HEK293 (cell line): Measurements from ENCODE around the gene CMIP.
A peak's percentile ranks its signal among the peaks of the same experiment; 100 is the strongest.
"Not testable (repeated sequence)": the region's sequence is repeated elsewhere in the genome, so short reads cannot be mapped to it uniquely, and the experiment has no call there.

ENCODE experiments used
- CTCF ChIA-PET: fragments of 350-600 bp; formaldehyde crosslinking; extraction: SDS; loops from one replicate; lab custom pipeline; 2021; ENCODE audit warnings: antibody characterized with exemption; lab: Yijun Ruan, JAX
- POLR2A ChIA-PET: fragments of 300-600 bp; formaldehyde crosslinking; extraction: SDS; loops from one replicate; lab custom pipeline; 2020; ENCODE audit warnings: antibody characterized with exemption, inconsistent platforms; lab: Yijun Ruan, JAX
- H3K27ac ChIP-seq: fragments of 200-500 bp; sonication (Bioruptor generic); 2 replicates; pipeline ENCODE4 v1.5.1; 2014; ENCODE audit warnings: low read depth, low read length, control low read depth, inconsistent platforms; ENCODE audit errors: extremely low read depth
- H3K36me3 ChIP-seq, 2 experiments: fragments of 200-500 bp in 1 of 2; sonication (Bioruptor generic) in 1 of 2; 1 replicate in 1 of 2; 2 replicates in 1 of 2; pipeline ENCODE4 v1.5.1; 2014 to 2017; ENCODE audit warnings: inconsistent platforms in 2 of 2, low read length in 2 of 2; ENCODE audit not compliant: control insufficient read depth in 2 of 2, insufficient read depth in 1 of 2
- H3K4me1 ChIP-seq: fragments of 200-500 bp; sonication (Bioruptor generic); 2 replicates; pipeline ENCODE4 v1.5.1; 2014; ENCODE audit warnings: mild to moderate bottlenecking, low read length, inconsistent platforms; ENCODE audit not compliant: control insufficient read depth, insufficient read depth
- H3K4me3 ChIP-seq: 2 replicates; pipeline ENCODE4 v1.5.1; 2011; ENCODE audit warnings: low read depth, mild to moderate bottlenecking, control low read depth, low read length, moderate library complexity
- H3K9me3 ChIP-seq: fragments of 200-500 bp; sonication (Bioruptor generic); 2 replicates; pipeline ENCODE4 v1.5.1; 2014; ENCODE audit warnings: low read depth, low read length, inconsistent platforms; ENCODE audit not compliant: control insufficient read depth, insufficient read depth
- GLIS1 ChIP-seq: fragments of 450-650 bp; formaldehyde crosslinking; IDR thresholded peaks from 2 replicates; pipeline ENCODE4 v1.5.1; 2016; ENCODE audit warnings: missing biosample characterization, missing genetic modification characterization
- HOXA7 ChIP-seq: sonication (generic); formaldehyde crosslinking; IDR thresholded peaks from 2 replicates; pipeline ENCODE4 v1.8.1; 2022; ENCODE audit warnings: missing genetic modification reagents, borderline replicate concordance
- PRDM1 ChIP-seq: fragments of 450-650 bp; formaldehyde crosslinking; IDR thresholded peaks from 2 replicates; pipeline ENCODE4; 2016; ENCODE audit warnings: missing biosample characterization, missing genetic modification characterization
- ZNF114 ChIP-seq: fragments of 450-650 bp; formaldehyde crosslinking; IDR thresholded peaks from 2 replicates; pipeline ENCODE4 v1.5.0; 2017; ENCODE audit warnings: missing biosample characterization, missing genetic modification characterization
- ZNF140 ChIP-seq: fragments of 450-650 bp; formaldehyde crosslinking; IDR thresholded peaks from 2 replicates; pipeline ENCODE4 v1.5.1; 2016; ENCODE audit warnings: missing biosample characterization, missing genetic modification characterization
- ZNF202 ChIP-seq: fragments of 450-650 bp; formaldehyde crosslinking; IDR thresholded peaks from 2 replicates; pipeline ENCODE4 v1.5.1; 2016; ENCODE audit warnings: missing biosample characterization, missing genetic modification characterization, borderline replicate concordance
- ZNF292 ChIP-seq: fragments of 450-650 bp; formaldehyde crosslinking; IDR thresholded peaks from 2 replicates; pipeline ENCODE4 v1.5.1; 2016; ENCODE audit warnings: low read depth, missing biosample characterization, missing genetic modification characterization, borderline replicate concordance
- ZNF529 ChIP-seq: fragments of 450-650 bp; formaldehyde crosslinking; IDR thresholded peaks from 2 replicates; pipeline ENCODE4 v1.5.1; 2017; ENCODE audit warnings: missing genetic modification characterization, missing biosample characterization; ENCODE audit not compliant: insufficient replicate concordance
- ZNF600 ChIP-seq: fragments of 450-650 bp; formaldehyde crosslinking; IDR thresholded peaks from 2 replicates; pipeline ENCODE4 v1.5.1; 2016; ENCODE audit warnings: missing biosample characterization, missing genetic modification characterization
- ZNF658 ChIP-seq: fragments of 450-650 bp; formaldehyde crosslinking; IDR thresholded peaks from 2 replicates; pipeline ENCODE4; 2016; ENCODE audit warnings: missing biosample characterization, missing genetic modification characterization
- TF ChIP-seq, protein P1 (sequence below): fragments of 450-650 bp; formaldehyde crosslinking; IDR thresholded peaks from 2 replicates; pipeline ENCODE4 v1.5.1; 2016; ENCODE audit warnings: missing biosample characterization, missing genetic modification characterization, borderline replicate concordance
- TF ChIP-seq, protein P2 (sequence below): fragments of 450-650 bp; formaldehyde crosslinking; IDR thresholded peaks from 2 replicates; pipeline ENCODE4 v1.5.1; 2016; ENCODE audit warnings: missing biosample characterization, missing genetic modification characterization
- TF ChIP-seq, protein P3 (sequence below): fragments of 450-650 bp; formaldehyde crosslinking; IDR thresholded peaks from 2 replicates; pipeline ENCODE4 v1.5.1; 2016; ENCODE audit warnings: missing biosample characterization, missing genetic modification characterization
- TF ChIP-seq, protein P4 (sequence below): fragments of 450-650 bp; formaldehyde crosslinking; IDR thresholded peaks from 2 replicates; pipeline ENCODE4 v1.5.1; 2017; ENCODE audit warnings: missing biosample characterization, missing genetic modification characterization
- TF ChIP-seq, protein P5 (sequence below): fragments of 450-650 bp; formaldehyde crosslinking; IDR thresholded peaks from 2 replicates; pipeline ENCODE4 v1.5.1; 2016; ENCODE audit warnings: missing biosample characterization, missing genetic modification characterization
- TF ChIP-seq, protein P6 (sequence below): fragments of 450-650 bp; formaldehyde crosslinking; IDR thresholded peaks from 2 replicates; pipeline ENCODE4 v1.5.1; 2016; ENCODE audit warnings: missing biosample characterization, missing genetic modification characterization

Gene CMIP

DNA sequence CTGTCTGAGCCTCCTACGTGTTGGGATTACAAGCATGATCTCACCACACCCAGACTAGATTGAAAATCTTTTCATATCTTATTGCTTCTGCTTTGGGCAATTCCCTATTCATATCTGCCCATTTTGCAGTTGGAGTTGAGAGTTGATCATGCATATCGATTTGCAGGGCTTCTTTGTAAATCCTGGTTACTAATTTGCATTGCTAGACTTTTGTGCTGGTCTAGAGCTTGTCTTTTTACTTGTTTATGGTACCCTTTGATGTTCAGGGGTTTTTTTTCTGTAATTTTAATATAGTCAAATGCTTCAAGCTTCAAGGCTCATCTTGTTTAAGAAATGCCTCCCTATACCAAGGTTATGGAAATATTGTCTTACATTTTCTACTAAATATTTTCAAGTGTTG, 23.5 kb upstream of the CMIP start (continued):
- TF ChIP-seq ZNF114 (tag by site-specific recombination): no peak

DNA sequence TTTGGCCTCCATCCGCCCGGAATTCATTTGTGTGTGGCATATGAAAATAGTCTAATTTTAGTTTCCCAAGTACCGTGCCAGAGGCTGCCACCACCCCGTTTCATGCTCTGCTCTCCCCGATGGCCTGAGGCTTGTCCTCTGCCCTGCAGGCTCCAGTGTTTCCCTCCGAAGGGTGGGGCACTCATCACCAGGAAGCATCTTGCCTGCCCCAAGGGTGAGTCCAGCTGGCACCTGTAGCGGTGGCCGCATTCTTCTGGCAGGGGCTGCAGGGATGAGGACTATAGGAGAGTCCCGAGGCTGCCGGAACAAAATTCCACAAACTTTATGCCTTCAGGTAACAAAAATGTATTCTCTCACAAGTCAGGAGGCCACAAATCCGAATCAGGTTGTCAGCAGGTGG, 23.1 kb upstream of the CMIP start:
- no peaks in the 10 kb centered on the region for H3K4me1 ChIP-seq
- H3K27ac ChIP-seq: no peak overlapping the region
- no peak for TF ChIP-seq ZNF600 (tag by site-specific recombination)
- TF ChIP-seq, protein P1, sequence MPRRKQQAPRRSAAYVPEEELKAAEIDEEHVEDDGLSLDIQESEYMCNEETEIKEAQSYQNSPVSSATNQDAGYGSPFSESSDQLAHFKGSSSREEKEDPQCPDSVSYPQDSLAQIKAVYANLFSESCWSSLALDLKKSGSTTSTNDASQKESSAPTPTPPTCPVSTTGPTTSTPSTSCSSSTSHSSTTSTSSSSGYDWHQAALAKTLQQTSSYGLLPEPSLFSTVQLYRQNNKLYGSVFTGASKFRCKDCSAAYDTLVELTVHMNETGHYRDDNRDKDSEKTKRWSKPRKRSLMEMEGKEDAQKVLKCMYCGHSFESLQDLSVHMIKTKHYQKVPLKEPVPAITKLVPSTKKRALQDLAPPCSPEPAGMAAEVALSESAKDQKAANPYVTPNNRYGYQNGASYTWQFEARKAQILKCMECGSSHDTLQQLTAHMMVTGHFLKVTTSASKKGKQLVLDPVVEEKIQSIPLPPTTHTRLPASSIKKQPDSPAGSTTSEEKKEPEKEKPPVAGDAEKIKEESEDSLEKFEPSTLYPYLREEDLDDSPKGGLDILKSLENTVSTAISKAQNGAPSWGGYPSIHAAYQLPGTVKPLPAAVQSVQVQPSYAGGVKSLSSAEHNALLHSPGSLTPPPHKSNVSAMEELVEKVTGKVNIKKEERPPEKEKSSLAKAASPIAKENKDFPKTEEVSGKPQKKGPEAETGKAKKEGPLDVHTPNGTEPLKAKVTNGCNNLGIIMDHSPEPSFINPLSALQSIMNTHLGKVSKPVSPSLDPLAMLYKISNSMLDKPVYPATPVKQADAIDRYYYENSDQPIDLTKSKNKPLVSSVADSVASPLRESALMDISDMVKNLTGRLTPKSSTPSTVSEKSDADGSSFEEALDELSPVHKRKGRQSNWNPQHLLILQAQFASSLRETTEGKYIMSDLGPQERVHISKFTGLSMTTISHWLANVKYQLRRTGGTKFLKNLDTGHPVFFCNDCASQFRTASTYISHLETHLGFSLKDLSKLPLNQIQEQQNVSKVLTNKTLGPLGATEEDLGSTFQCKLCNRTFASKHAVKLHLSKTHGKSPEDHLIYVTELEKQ: no peak
- TF ChIP-seq GLIS1 (tag by site-specific recombination): no peak
- TF ChIP-seq, protein P2, sequence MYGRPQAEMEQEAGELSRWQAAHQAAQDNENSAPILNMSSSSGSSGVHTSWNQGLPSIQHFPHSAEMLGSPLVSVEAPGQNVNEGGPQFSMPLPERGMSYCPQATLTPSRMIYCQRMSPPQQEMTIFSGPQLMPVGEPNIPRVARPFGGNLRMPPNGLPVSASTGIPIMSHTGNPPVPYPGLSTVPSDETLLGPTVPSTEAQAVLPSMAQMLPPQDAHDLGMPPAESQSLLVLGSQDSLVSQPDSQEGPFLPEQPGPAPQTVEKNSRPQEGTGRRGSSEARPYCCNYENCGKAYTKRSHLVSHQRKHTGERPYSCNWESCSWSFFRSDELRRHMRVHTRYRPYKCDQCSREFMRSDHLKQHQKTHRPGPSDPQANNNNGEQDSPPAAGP (tag by site-specific recombination): no peak
- TF ChIP-seq ZNF202 (tag by site-specific recombination): no peak
- TF ChIP-seq PRDM1 (tag by site-specific recombination): no peak
- TF ChIP-seq, protein P3, sequence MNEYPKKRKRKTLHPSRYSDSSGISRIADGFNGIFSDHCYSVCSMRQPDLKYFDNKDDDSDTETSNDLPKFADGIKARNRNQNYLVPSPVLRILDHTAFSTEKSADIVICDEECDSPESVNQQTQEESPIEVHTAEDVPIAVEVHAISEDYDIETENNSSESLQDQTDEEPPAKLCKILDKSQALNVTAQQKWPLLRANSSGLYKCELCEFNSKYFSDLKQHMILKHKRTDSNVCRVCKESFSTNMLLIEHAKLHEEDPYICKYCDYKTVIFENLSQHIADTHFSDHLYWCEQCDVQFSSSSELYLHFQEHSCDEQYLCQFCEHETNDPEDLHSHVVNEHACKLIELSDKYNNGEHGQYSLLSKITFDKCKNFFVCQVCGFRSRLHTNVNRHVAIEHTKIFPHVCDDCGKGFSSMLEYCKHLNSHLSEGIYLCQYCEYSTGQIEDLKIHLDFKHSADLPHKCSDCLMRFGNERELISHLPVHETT (tag by site-specific recombination): no peak
- TF ChIP-seq, all 188 proteins: peak for 0
- no peak overlapping the region for H3K4me3 ChIP-seq
- H3K36me3 ChIP-seq: no peaks in the 10 kb centered on the region
- CTCF ChIA-PET: no interaction called here
- POLR2A ChIA-PET: no interaction called here
- no peaks in the 10 kb centered on the region for H3K9me3 ChIP-seq

DNA sequence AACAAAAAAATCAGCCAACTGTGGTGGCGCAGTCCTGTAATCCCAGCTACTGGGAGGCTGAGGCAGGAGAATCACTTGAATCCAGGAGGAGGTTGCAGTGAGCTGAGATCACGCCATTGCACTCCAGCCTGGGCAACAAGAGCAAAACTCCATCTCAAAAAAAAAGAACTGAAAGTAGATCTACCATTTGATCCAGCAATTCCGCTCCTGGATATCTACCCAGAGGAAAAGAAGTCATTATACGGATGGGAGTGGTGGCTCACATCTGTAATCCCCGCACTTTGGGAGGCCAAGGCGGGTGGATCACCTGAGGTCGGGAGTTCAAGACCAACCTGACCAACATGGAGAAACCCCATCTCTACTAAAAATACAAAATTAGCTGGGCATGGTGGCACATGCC, 22.5 kb upstream of the CMIP start:
- POLR2A ChIA-PET, H3K4me1 ChIP-seq, H3K9me3 ChIP-seq, H3K27ac ChIP-seq, CTCF ChIA-PET, H3K4me3 ChIP-seq, H3K36me3 ChIP-seq: not testable (repeated sequence)
- TF ChIP-seq ZNF140 (tag by site-specific recombination): peak; percentile 98

DNA sequence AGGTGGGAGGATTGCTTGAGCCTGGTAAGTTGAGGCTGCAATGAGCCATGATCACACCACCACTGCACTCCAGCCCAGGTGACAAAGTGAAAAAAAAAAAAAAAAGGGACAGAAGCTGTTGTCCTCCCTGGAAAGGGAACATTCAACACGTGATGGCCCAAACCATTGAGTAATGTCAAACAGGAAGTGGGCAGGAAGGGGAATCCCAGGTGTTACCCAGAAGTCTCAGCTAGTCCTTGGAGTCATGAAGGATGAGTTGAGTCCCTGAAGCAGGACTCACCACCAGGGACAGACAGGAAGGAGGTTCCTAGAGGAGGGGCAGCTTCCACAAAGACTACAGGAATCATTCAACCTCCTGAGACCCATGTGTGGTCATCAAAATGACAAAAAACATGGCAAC, 19.8 kb upstream of the CMIP start:
- Histone ChIP-seq H3K4me1 (no peaks in the 10 kb centered on the region), H3K4me3 (no peak overlapping the region), H3K36me3 (no peaks in the 10 kb centered on the region), H3K9me3 (no peaks in the 10 kb centered on the region), H3K27ac (no peak overlapping the region)
- ChIA-PET POLR2A (interaction anchor here (0.7 kb wide), 1 partner anchor 100 kb away, joined by 3 read pairs; no protein-coding TSS in a partner anchor), CTCF (interaction anchor here (1.2 kb wide), 1 partner anchor 21 kb away, joined by 5 read pairs; no protein-coding TSS in a partner anchor)
- TF ChIP-seq, protein P4, sequence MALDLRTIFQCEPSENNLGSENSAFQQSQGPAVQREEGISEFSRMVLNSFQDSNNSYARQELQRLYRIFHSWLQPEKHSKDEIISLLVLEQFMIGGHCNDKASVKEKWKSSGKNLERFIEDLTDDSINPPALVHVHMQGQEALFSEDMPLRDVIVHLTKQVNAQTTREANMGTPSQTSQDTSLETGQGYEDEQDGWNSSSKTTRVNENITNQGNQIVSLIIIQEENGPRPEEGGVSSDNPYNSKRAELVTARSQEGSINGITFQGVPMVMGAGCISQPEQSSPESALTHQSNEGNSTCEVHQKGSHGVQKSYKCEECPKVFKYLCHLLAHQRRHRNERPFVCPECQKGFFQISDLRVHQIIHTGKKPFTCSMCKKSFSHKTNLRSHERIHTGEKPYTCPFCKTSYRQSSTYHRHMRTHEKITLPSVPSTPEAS (tag by site-specific recombination): no peak
- TF ChIP-seq ZNF529 (tag by site-specific recombination) (no peak), ZNF292 (tag by site-specific recombination) (no peak), ZNF658 (tag by site-specific recombination) (no peak), HOXA7 (no peak)
- TF ChIP-seq, protein P5, sequence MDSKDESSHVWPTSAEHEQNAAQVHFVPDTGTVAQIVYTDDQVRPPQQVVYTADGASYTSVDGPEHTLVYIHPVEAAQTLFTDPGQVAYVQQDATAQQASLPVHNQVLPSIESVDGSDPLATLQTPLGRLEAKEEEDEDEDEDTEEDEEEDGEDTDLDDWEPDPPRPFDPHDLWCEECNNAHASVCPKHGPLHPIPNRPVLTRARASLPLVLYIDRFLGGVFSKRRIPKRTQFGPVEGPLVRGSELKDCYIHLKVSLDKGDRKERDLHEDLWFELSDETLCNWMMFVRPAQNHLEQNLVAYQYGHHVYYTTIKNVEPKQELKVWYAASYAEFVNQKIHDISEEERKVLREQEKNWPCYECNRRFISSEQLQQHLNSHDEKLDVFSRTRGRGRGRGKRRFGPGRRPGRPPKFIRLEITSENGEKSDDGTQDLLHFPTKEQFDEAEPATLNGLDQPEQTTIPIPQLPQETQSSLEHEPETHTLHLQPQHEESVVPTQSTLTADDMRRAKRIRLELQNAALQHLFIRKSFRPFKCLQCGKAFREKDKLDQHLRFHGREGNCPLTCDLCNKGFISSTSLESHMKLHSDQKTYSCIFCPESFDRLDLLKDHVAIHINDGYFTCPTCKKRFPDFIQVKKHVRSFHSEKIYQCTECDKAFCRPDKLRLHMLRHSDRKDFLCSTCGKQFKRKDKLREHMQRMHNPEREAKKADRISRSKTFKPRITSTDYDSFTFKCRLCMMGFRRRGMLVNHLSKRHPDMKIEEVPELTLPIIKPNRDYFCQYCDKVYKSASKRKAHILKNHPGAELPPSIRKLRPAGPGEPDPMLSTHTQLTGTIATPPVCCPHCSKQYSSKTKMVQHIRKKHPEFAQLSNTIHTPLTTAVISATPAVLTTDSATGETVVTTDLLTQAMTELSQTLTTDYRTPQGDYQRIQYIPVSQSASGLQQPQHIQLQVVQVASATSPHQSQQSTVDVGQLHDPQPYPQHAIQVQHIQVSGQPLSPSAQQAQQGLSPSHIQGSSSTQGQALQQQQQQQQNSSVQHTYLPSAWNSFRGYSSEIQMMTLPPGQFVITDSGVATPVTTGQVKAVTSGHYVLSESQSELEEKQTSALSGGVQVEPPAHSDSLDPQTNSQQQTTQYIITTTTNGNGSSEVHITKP: 0 out of 2 replicates have a peak, but pooled peaks have one; percentile 17
- TF ChIP-seq, protein P6, sequence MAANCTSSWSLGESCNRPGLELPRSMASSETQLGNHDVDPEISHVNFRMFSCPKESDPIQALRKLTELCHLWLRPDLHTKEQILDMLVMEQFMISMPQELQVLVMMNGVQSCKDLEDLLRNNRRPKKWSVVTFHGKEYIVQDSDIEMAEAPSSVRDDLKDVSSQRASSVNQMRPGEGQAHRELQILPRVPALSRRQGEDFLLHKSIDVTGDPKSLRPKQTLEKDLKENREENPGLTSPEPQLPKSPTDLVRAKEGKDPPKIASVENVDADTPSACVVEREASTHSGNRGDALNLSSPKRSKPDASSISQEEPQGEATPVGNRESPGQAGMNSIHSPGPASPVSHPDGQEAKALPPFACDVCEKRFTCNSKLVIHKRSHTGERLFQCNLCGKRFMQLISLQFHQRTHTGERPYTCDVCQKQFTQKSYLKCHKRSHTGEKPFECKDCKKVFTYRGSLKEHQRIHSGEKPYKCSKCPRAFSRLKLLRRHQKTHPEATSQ (tag by site-specific recombination): no peak
